Small intestine (tissue), 7 donors: ENCODE measurements around the gene SLC35F6. TPM values are rescaled to one million over a fixed set of nuclear protein-coding genes. Genes with fewer than 3 reads are reported as not detected.

Source experiments
- DNase-seq, 2 donors: peaks; one replicate each; pipeline versions ENCODE4 v3.0.0 to v3.0.0-alpha.2; 2013
- FAIRE-seq: peaks from 2 replicates; lab custom pipeline; 2012; peaks lifted over from hg19 to GRCh38; lab: Jason Lieb, UNC
- H3K27ac ChIP-seq, 3 donors: one replicate each; pipeline ENCODE4 v1.5.1; 2013; ENCODE audit warnings: low read length in 2 of 3, mild to moderate bottlenecking in 2 of 3, control low read depth in 1 of 3, inconsistent platforms in 1 of 3, low read depth in 1 of 3, moderate library complexity in 1 of 3
- H3K27me3 ChIP-seq, 3 donors: one replicate each; pipeline ENCODE4 v1.6.1; 2013; ENCODE audit warnings: low read length in 3 of 3, inconsistent platforms in 1 of 3; ENCODE audit not compliant: control insufficient read depth in 3 of 3, insufficient read depth in 3 of 3
- H3K36me3 ChIP-seq, 3 donors: one replicate each; pipeline ENCODE4 v1.6.1; 2013; ENCODE audit warnings: low read length in 3 of 3, inconsistent platforms in 1 of 3, low read depth in 1 of 3, mild to moderate bottlenecking in 1 of 3, moderate library complexity in 1 of 3; ENCODE audit not compliant: control insufficient read depth in 3 of 3, insufficient read depth in 2 of 3
- H3K4me1 ChIP-seq, 3 donors: one replicate each; pipeline ENCODE4 v1.6.1; 2013; ENCODE audit warnings: low read length in 2 of 3, inconsistent platforms in 1 of 3, low read depth in 1 of 3, mild to moderate bottlenecking in 1 of 3, moderate library complexity in 1 of 3; ENCODE audit not compliant: control insufficient read depth in 3 of 3, insufficient read depth in 2 of 3
- H3K4me3 ChIP-seq, 3 donors: one replicate each; pipeline ENCODE4 v1.5.1; 2013; ENCODE audit warnings: low read length in 3 of 3, control low read depth in 1 of 3, inconsistent platforms in 1 of 3, low read depth in 1 of 3, mild to moderate bottlenecking in 1 of 3, moderate library complexity in 1 of 3
- H3K9me3 ChIP-seq, 2 donors: one replicate each; pipeline ENCODE4 v1.6.1; 2013; ENCODE audit warnings: low read depth in 1 of 2, low read length in 1 of 2; ENCODE audit not compliant: control insufficient read depth in 2 of 2, insufficient read depth in 1 of 2
- WGBS, 3 donors: extraction: QIAGEN DNeasy Blood & Tissue Kit; methylation state at CpG; one replicate each; pipeline ENCODE4 v1.1.7; 2013; 5-methylcytosine and 5-hydroxymethylcytosine counted together
- polyA plus RNA-seq, 4 donors: library from polyadenylated mRNA; stranded (reverse) in 3 of 4; unstranded in 1 of 4; fragments of 200-250 nt in 3 of 4; fragments of 120-200 nt in 1 of 4; gene quantifications; one replicate each; pipeline versions ENCODE4 v1.2.1 to v1.2.3, GENCODE V29; 2013
- donor health status: healthy with polysubstance abuse.
- donor health status: control.
- donor health status: control.
- donor health status: Bipolar disorder and iron deficiency.
- donor health status: healthy.

SLC35F6 gene
- polyA plus RNA-seq, 4 donors = 5.8 to 21.3 (median 12.1) TPM

DNA sequence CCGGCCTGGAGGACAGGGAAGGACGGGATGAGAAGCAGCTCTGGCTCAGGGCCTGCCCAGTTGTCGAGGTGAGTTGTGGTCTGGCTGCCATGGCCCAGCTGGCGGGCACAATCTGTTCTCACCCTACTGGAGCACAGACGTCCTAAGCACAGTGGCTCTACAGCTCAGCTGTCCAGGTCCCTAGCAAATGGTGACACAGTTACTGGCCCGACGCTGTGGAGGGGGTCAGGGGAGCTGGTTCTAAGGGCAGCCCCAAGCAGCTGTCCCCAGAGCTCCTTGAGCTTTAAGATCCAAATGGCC, 38.6 kb upstream of the SLC35F6 start:
- no peak for FAIRE-seq
- Histone ChIP-seq H3K9me3 (no peaks in the 10 kb centered on the region), H3K4me1 (peaks cover 8 to 23% (median 16%) of the 10 kb centered on the region in 3 donors), H3K27me3 (peaks cover 0 to 10% (median 0%) of the 10 kb centered on the region in 3 donors), H3K36me3 (no peaks in the 10 kb centered on the region), H3K27ac (peak overlapping the region in 1 of 3 donors; percentile 14), H3K4me3 (no peak overlapping the region)
- 74 to 77% (median 77%) methylated on average over 7 of the region's 7 CpGs for WGBS, 3 donors
- DNase-seq = no peak

GRCh38 chr2:26726228-26726627, 37.9 kb upstream of the SLC35F6 start:
- H3K36me3 ChIP-seq = no peaks in the 10 kb centered on the region
- 18 to 38% (median 24%) methylated on average over 1 of the region's 1 CpG for WGBS, 3 donors
- no peak overlapping the region for H3K4me3 ChIP-seq
- DNase-seq = no peak
- no peak overlapping the region for H3K27ac ChIP-seq
- FAIRE-seq = no peak
- H3K27me3 ChIP-seq = peaks cover 0 to 10% (median 0%) of the 10 kb centered on the region in 3 donors
- H3K9me3 ChIP-seq = no peaks in the 10 kb centered on the region
- peaks cover 8 to 15% (median 12%) of the 10 kb centered on the region in 3 donors for H3K4me1 ChIP-seq

- no peak overlapping the region for H3K27ac ChIP-seq
- DNase-seq (peak in 1 of 2 donors; percentile 12), FAIRE-seq (no peak)
- H3K36me3 ChIP-seq = no peaks in the 10 kb centered on the region
- no peak overlapping the region for H3K4me3 ChIP-seq
- peaks cover 0 to 10% (median 0%) of the 10 kb centered on the region in 3 donors for H3K27me3 ChIP-seq
- no peaks in the 10 kb centered on the region for H3K9me3 ChIP-seq
- peaks cover 6 to 12% (median 7%) of the 10 kb centered on the region in 3 donors for H3K4me1 ChIP-seq
- 63 to 71% (median 70%) methylated on average over 85 to 101 of the region's 101 CpGs for WGBS, 3 donors
Measured at GRCh38 chr2:26727641-26728561, 36.2 kb upstream of the SLC35F6 start.

- Histone ChIP-seq H3K9me3 (no peaks in the 10 kb centered on the region), H3K4me1 (peaks cover 0 to 6% (median 2%) of the 10 kb centered on the region in 3 donors), H3K4me3 (no peak overlapping the region), H3K27ac (no peak overlapping the region), H3K27me3 (peaks cover 0 to 10% (median 0%) of the 10 kb centered on the region in 3 donors), H3K36me3 (no peaks in the 10 kb centered on the region)
- DNase-seq (no peak), FAIRE-seq (no peak)
- 65 to 87% (median 79%) methylated on average over 2 of the region's 2 CpGs for WGBS, 3 donors
Measured at GRCh38 chr2:26729311-26729710, 34.8 kb upstream of the SLC35F6 start.

- DNase-seq (peak in 1 of 2 donors; percentile 64), FAIRE-seq (no peak)
- Histone ChIP-seq H3K27me3 (peaks cover 0 to 10% (median 0%) of the 10 kb centered on the region in 3 donors), H3K4me3 (no peak overlapping the region), H3K27ac (no peak overlapping the region), H3K9me3 (no peaks in the 10 kb centered on the region), H3K4me1 (peaks cover 0 to 2% (median 0%) of the 10 kb centered on the region in 3 donors), H3K36me3 (no peaks in the 10 kb centered on the region)
- 17 to 57% (median 42%) methylated on average over 19 of the region's 19 CpGs for WGBS, 3 donors
Measured at GRCh38 chr2:26730549-26731344, 33.3 kb upstream of the SLC35F6 start.

DNA sequence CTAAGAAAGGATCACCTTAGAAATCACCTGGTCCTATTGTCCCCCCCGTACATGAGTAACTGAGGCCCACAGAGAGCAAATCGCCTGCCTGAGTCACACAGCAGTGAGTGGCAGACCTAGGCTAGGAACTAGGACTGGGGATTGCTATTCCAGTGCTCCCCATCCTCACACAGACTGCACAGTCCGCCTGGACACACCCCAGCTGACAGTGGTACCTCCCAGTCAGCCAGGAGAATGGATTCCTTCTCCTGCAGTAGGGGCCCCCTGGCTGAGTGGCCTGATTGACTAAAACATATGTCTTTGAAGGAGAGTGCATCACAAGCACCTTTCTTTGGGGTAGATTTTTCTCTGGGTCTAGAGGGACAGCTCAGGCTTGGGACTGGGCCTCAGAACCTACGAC, 32.4 kb upstream of the SLC35F6 start:
- 78 to 84% (median 80%) methylated on average over 4 of the region's 4 CpGs for WGBS, 3 donors
- Histone ChIP-seq H3K27me3 (peaks cover 0 to 11% (median 0%) of the 10 kb centered on the region in 3 donors), H3K36me3 (no peaks in the 10 kb centered on the region), H3K9me3 (no peaks in the 10 kb centered on the region), H3K4me3 (no peak overlapping the region), H3K4me1 (peaks cover 0 to 2% (median 0%) of the 10 kb centered on the region in 3 donors), H3K27ac (no peak overlapping the region)
- no peak for FAIRE-seq
- no peak for DNase-seq

DNA sequence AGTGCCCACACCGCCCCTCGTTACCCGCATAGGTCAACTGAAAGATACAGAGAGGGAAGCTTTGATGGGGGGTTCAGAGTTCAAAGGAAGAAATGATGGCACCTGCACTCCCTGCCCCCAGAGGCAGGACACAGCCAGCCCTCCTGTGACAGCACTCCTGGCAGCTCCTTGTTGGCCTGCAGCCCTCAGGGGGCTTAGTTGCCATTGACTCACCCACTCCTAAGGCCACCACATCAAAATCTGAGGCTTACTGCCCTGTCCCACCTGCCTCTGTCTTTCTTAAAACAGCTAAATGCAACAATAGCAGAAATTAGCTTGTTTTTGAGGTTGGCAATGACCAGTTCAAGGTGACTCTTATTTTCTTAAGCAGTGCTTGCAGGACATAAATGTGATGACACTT, 31.6 kb upstream of the SLC35F6 start:
- Histone ChIP-seq H3K4me3 (no peak overlapping the region), H3K27me3 (peaks cover 0 to 11% (median 0%) of the 10 kb centered on the region in 3 donors), H3K36me3 (no peaks in the 10 kb centered on the region), H3K9me3 (no peaks in the 10 kb centered on the region), H3K4me1 (peaks cover 0 to 2% (median 0%) of the 10 kb centered on the region in 3 donors), H3K27ac (no peak overlapping the region)
- DNase-seq (no peak), FAIRE-seq (no peak)
- 50 to 77% (median 63%) methylated on average over 3 of the region's 3 CpGs for WGBS, 3 donors

DNA sequence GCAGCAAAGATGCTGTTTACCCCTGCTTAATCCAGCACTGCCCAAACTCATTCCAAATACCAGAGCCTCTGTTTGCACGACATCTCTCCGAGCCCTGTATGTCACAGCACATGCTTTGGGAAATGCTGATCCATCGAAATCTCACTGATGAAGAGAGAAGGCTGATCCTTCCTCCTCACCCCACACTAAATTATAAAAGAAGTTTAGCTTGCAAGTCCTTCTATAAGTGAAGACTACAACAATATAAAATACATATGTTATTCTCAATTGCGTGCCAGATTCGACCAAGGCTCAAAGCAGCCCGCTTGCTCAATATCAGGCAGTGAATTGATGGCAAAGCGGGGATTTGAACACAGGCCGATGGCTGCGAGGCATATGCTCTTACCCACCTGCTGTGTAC, 30.7 kb upstream of the SLC35F6 start:
- FAIRE-seq = no peak
- no peaks in the 10 kb centered on the region for H3K9me3 ChIP-seq
- H3K27ac ChIP-seq = no peak overlapping the region
- no peaks in the 10 kb centered on the region for H3K36me3 ChIP-seq
- H3K27me3 ChIP-seq = peaks cover 0 to 7% (median 0%) of the 10 kb centered on the region in 3 donors
- DNase-seq = no peak
- H3K4me3 ChIP-seq = no peak overlapping the region
- 88 to 89% (median 89%) methylated on average over 9 of the region's 9 CpGs for WGBS, 3 donors
- H3K4me1 ChIP-seq = peaks cover 0 to 2% (median 0%) of the 10 kb centered on the region in 3 donors
